ENCODE measurements around the gene JPT2. TPM values are rescaled to one million over a fixed set of nuclear protein-coding genes. Genes with fewer than 3 reads are reported as not detected.

Gene JPT2
- total and polyA plus RNA-seq, 2 experiments from 2014 or later = 43.8 to 139 TPM

DNA sequence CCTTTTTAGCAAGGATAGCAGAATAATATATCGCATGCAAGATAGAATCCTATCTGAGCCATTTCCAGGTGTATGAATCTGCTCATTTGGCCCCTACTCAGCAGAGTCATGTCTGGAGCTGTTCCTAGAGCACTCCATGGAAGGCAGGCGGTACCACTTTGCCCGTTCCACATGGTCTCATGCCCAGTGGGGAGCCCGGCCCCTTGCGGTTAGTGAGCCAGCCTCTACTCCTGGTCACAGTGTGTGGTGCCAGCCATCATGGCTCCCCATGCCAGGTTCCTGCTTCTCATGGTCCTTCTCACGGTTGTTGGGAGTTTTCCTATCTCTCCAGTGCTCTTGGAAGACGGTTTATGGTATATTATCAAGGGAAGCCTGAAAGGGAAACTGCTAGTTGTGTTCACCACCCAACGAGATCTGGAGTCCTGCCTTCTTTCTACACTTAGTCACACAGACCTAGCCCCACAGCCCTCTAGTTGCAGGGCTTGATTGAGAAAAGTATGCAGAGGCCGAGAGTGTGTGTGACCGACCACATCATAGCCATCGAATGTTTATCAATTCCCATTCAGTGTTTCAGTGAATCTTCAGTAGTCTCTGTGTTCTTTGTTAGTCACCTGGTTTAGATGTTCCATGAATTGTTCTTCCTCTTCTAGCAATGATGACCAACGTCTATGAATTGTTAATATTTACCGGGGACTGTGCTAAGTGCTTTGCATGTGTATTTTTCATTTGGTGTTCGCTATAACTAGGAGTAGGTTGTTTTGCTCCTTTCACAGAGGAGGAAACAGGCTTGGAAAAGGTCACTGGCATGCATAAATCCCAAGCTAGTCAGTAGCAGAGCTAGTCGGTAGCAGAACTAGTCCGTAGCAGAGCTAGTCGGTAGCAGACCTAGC is 9.6 kb downstream of the JPT2 start:
- Histone ChIP-seq H3K27me3 (ENCODE audit: insufficient read depth) (no peaks in the 10 kb centered on the region), H3K36me3 (ENCODE audit: insufficient read depth) (peaks cover 72% of the 10 kb centered on the region), H3K79me2 (replicated peaks; ENCODE audit: insufficient read depth) (peaks cover 90% of the 10 kb centered on the region), H3K4me1 (ENCODE audit: insufficient read depth) (no peaks in the 10 kb centered on the region), H3K9me2 (ENCODE audit: insufficient read depth) (no peaks in the 10 kb centered on the region), H4K20me1 (replicated peaks; ENCODE audit: insufficient read depth) (peaks cover 80% of the 10 kb centered on the region), H3F3A (replicated peaks; ENCODE audit: low read depth) (no peaks in the 10 kb centered on the region; the same call in 1 of the 2 replicates), H3K4me2 (no peak overlapping the region), H3K4me3 (no peak overlapping the region), H2AFZ (no peak overlapping the region), H3K27ac (ENCODE audit: low read depth) (no peak overlapping the region)
- H3K27ac Mint-ChIP-seq = no peak overlapping the region
- DNase-seq (ENCODE audit: low spot score) (no peak), ATAC-seq (no peak)
- H3K9me3 Mint-ChIP-seq = no peaks in the 10 kb centered on the region
- no peaks in the 10 kb centered on the region for H3K4me1 Mint-ChIP-seq
- H3K27me3 Mint-ChIP-seq (ENCODE audit: insufficient read depth, low read depth, poor library complexity) = no peaks in the 10 kb centered on the region
- TF ChIP-seq EZH2 (IDR thresholded peaks at IDR 0.05; ENCODE audit: low read depth, unreplicated experiment) (no peak), EZH2phosphoT487 (IDR thresholded peaks at IDR 0.05; ENCODE audit: unreplicated experiment) (no peak), NANOG (IDR thresholded peaks at IDR 0.05; ENCODE audit: borderline replicate concordance) (no peak)
- H3K4me3 Mint-ChIP-seq = no peak overlapping the region
- peaks cover 88% of the 10 kb centered on the region for H3K36me3 Mint-ChIP-seq (ENCODE audit: low read depth)

DNA sequence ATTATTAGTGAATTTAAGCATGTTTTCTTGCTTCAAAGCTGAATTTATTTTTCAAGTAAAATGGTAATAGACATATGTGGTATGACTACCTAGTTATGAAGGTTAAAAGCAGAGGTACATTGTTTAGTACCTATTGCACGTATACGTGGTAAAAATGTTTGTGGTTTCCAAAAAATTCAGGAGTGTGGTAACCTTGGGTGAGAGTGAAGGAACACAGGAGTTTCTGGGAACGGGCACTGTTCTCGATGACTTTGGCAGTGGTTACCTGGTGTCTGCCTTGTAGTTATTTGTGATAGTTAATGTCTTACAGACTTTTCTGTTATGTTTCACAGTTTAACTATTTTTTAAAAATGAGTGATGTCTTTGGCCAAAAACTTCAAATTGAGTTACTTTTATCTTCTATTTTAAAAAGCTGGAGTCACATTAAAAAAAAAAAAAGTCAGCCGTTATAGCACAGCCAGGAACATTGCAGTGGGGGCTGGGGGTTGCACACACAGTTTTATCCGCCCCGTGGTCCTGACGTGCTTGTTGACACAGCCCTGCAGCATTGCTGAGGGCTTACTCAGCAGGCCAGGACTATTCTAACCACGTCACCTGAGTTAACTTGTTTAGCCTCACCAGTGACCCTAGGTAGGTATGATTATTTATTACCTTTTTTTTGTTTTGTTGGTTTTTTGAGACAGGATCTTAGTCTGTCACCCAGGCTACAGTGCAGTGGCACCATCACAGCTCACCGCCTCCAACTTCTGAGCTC is 10.9 kb downstream of the JPT2 start:
- Histone ChIP-seq H4K20me1 (replicated peaks; ENCODE audit: insufficient read depth) (peaks cover 80% of the 10 kb centered on the region), H3K4me1 (ENCODE audit: insufficient read depth) (no peaks in the 10 kb centered on the region), H3K4me3 (no peak overlapping the region), H3F3A (replicated peaks; ENCODE audit: low read depth) (no peaks in the 10 kb centered on the region; the same call in 1 of the 2 replicates), H3K27me3 (ENCODE audit: insufficient read depth) (no peaks in the 10 kb centered on the region), H3K79me2 (replicated peaks; ENCODE audit: insufficient read depth) (peaks cover 90% of the 10 kb centered on the region), H3K9me2 (ENCODE audit: insufficient read depth) (no peaks in the 10 kb centered on the region), H3K36me3 (ENCODE audit: insufficient read depth) (peaks cover 74% of the 10 kb centered on the region), H3K27ac (ENCODE audit: low read depth) (no peak overlapping the region), H2AFZ (no peak overlapping the region), H3K4me2 (no peak overlapping the region)
- Mint-ChIP-seq H3K4me3 (no peak overlapping the region), H3K27me3 (ENCODE audit: insufficient read depth, low read depth, poor library complexity) (no peaks in the 10 kb centered on the region), H3K36me3 (ENCODE audit: low read depth) (peaks cover 92% of the 10 kb centered on the region), H3K4me1 (no peaks in the 10 kb centered on the region), H3K9me3 (no peaks in the 10 kb centered on the region), H3K27ac (no peak overlapping the region; the same call in 1 of the 2 replicates)
- no peak for DNase-seq (ENCODE audit: low spot score)
- no peak for ATAC-seq
- TF ChIP-seq, protein P1, sequence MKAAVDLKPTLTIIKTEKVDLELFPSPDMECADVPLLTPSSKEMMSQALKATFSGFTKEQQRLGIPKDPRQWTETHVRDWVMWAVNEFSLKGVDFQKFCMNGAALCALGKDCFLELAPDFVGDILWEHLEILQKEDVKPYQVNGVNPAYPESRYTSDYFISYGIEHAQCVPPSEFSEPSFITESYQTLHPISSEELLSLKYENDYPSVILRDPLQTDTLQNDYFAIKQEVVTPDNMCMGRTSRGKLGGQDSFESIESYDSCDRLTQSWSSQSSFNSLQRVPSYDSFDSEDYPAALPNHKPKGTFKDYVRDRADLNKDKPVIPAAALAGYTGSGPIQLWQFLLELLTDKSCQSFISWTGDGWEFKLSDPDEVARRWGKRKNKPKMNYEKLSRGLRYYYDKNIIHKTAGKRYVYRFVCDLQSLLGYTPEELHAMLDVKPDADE (IDR thresholded peaks at IDR 0.05) = no peak
- TF ChIP-seq JUNB (IDR thresholded peaks at IDR 0.05; ENCODE audit: unreplicated experiment) (no peak), EZH2phosphoT487 (IDR thresholded peaks at IDR 0.05; ENCODE audit: unreplicated experiment) (no peak)
- TF ChIP-seq, protein P2, sequence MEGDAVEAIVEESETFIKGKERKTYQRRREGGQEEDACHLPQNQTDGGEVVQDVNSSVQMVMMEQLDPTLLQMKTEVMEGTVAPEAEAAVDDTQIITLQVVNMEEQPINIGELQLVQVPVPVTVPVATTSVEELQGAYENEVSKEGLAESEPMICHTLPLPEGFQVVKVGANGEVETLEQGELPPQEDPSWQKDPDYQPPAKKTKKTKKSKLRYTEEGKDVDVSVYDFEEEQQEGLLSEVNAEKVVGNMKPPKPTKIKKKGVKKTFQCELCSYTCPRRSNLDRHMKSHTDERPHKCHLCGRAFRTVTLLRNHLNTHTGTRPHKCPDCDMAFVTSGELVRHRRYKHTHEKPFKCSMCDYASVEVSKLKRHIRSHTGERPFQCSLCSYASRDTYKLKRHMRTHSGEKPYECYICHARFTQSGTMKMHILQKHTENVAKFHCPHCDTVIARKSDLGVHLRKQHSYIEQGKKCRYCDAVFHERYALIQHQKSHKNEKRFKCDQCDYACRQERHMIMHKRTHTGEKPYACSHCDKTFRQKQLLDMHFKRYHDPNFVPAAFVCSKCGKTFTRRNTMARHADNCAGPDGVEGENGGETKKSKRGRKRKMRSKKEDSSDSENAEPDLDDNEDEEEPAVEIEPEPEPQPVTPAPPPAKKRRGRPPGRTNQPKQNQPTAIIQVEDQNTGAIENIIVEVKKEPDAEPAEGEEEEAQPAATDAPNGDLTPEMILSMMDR (conservative IDR thresholded peaks at IDR 0.05; ENCODE audit: low read depth in 2 of 2) = no peak
